CD4-positive, alpha-beta T cell treated with Interleukin-21 for 1 hour (primary cell): ENCODE measurements around the gene ZXDC.

Source experiments
- DNase-seq: peaks from one replicate; pipeline ENCODE4 v3.0.0-alpha.2; 2020

Gene ZXDC

GRCh38 chr3:126472277-126473006 lies 3.2 kb downstream of the ZXDC start:
- peak; percentile 21 for DNase-seq

- DNase-seq = no peak
These were observed 6.2 kb downstream of the ZXDC start for GRCh38 chr3:126469479-126469878.

- no peak for DNase-seq
These were observed 7.4 kb downstream of the ZXDC start for GRCh38 chr3:126468028-126468891.

GRCh38 chr3:126467611-126467955 lies 8.1 kb downstream of the ZXDC start:
- no peak for DNase-seq

GRCh38 chr3:126466886-126467610 lies 8.6 kb downstream of the ZXDC start:
- DNase-seq = no peak

GRCh38 chr3:126465928-126466544 lies 9.7 kb downstream of the ZXDC start:
- no peak for DNase-seq

GRCh38 chr3:126464997-126465396 lies 10.7 kb downstream of the ZXDC start:
- no peak for DNase-seq

- DNase-seq = no peak
These were observed 11.2 kb downstream of the ZXDC start for GRCh38 chr3:126464494-126464893.

GRCh38 chr3:126464093-126464492 lies 11.6 kb downstream of the ZXDC start:
- no peak for DNase-seq

- DNase-seq = no peak
These were observed 12.2 kb downstream of the ZXDC start for GRCh38 chr3:126463521-126463920.

GRCh38 chr3:126461450-126462070 lies 14.1 kb downstream of the ZXDC start:
- no peak for DNase-seq

- no peak for DNase-seq
These were observed 15.3 kb downstream of the ZXDC start for GRCh38 chr3:126460381-126460780.

- no peak for DNase-seq
These were observed 15.9 kb downstream of the ZXDC start for GRCh38 chr3:126459763-126460127.

GRCh38 chr3:126459111-126459762 lies 16.5 kb downstream of the ZXDC start:
- DNase-seq = no peak

GRCh38 chr3:126456766-126457388 lies 18.8 kb downstream of the ZXDC start:
- no peak for DNase-seq

GRCh38 chr3:126456211-126456610 lies 19.5 kb downstream of the ZXDC start:
- no peak for DNase-seq

- no peak for DNase-seq
These were observed 21.1 kb downstream of the ZXDC start for GRCh38 chr3:126454437-126455198.

- DNase-seq = no peak
These were observed 21.7 kb downstream of the ZXDC start for GRCh38 chr3:126454025-126454424.

- DNase-seq = no peak
These were observed 23.5 kb downstream of the ZXDC start for GRCh38 chr3:126452213-126452612.

GRCh38 chr3:126451511-126451910 lies 24.2 kb downstream of the ZXDC start:
- DNase-seq = no peak

- no peak for DNase-seq
These were observed 24.9 kb downstream of the ZXDC start for GRCh38 chr3:126450744-126451143.
